ENCODE data around the gene KCNN1. TPM values are rescaled to one million over a fixed set of nuclear protein-coding genes. Genes with fewer than 3 reads are reported as not detected.
A peak's percentile ranks its signal among the peaks of the same experiment; 100 is the strongest.

Gene KCNN1
- total RNA-seq, 2 donors from 2014 or later, result not detected

- peaks cover 49% of the 10 kb centered on the region for H3K4me1 ChIP-seq
- H3K9me3 ChIP-seq, result no peaks in the 10 kb centered on the region
- H3K36me3 ChIP-seq (replicated peaks in 1 of 2; ENCODE audit: insufficient read depth in 1 of 2, low read depth in 2 of 2), result no peaks in the 10 kb centered on the region
- ATAC-seq (peak; percentile 92), DNase-seq (peak; percentile 88 to 94 (median 92))
- H3K27me3 ChIP-seq, result peaks cover 0 to 31% of the 10 kb centered on the region in 2 donors
- WGBS, 2 donors, result 0% methylated on average over 67 of the region's 92 CpGs; no CpG with 5 or more reads in 1 of the 2 donors
- no peak for TF ChIP-seq POLR2A (IDR thresholded peaks at IDR 0.05)
- intact Hi-C loops (cut with DNase I), result no loop called here
- H3K4me3 ChIP-seq, result peak overlapping the region; percentile 16 to 34
- H3K27ac ChIP-seq, result peak overlapping the region in 2 of 4 donors; percentile 8 to 33
Observed at GRCh38 chr19:17947815-17948513, 18.9 kb upstream of the KCNN1 start.

GRCh38 chr19:17948514-17948900, 18.4 kb upstream of the KCNN1 start:
- no peak for TF ChIP-seq POLR2A (IDR thresholded peaks at IDR 0.05)
- TF ChIP-seq CTCF (IDR thresholded peaks at IDR 0.05), result no peak
- DNase-seq (peak in 1 of 4 donors; percentile 35), ATAC-seq (no peak)
- Histone ChIP-seq H3K9me3 (no peaks in the 10 kb centered on the region), H3K36me3 (replicated peaks in 1 of 2; ENCODE audit: insufficient read depth in 1 of 2, low read depth in 2 of 2) (no peaks in the 10 kb centered on the region), H3K27me3 (peaks cover 0 to 37% of the 10 kb centered on the region in 2 donors), H3K4me1 (peaks cover 50% of the 10 kb centered on the region), H3K4me3 (peak overlapping the region; percentile 16 to 34), H3K27ac (peak overlapping the region in 1 of 4 donors; percentile 33)
- 0 to 2% methylated on average over 13 to 14 of the region's 16 CpGs for WGBS, 2 donors
- intact Hi-C loops (cut with DNase I), result no loop called here

GRCh38 chr19:17948931-17949930, 17.7 kb upstream of the KCNN1 start:
- 16 to 17% methylated on average over 38 to 49 of the region's 49 CpGs for WGBS, 2 donors
- intact Hi-C loops (cut with DNase I), result no loop called here
- no peak for ATAC-seq
- Histone ChIP-seq H3K27ac (no peak overlapping the region), H3K4me1 (peaks cover 50% of the 10 kb centered on the region), H3K27me3 (peaks cover 0 to 44% of the 10 kb centered on the region in 2 donors), H3K9me3 (no peaks in the 10 kb centered on the region), H3K36me3 (replicated peaks in 1 of 2; ENCODE audit: insufficient read depth in 1 of 2, low read depth in 2 of 2) (no peaks in the 10 kb centered on the region), H3K4me3 (no peak overlapping the region)
- DNase-seq, result no peak
- no peak for TF ChIP-seq POLR2A (IDR thresholded peaks at IDR 0.05)
- TF ChIP-seq CTCF (IDR thresholded peaks at IDR 0.05), result no peak

- intact Hi-C loops (cut with DNase I), result no loop called here
- TF ChIP-seq CTCF (IDR thresholded peaks at IDR 0.05) (no peak), POLR2A (IDR thresholded peaks at IDR 0.05) (no peak)
- WGBS, 2 donors, result 9 to 11% methylated on average over 8 to 11 of the region's 11 CpGs
- Histone ChIP-seq H3K27ac (no peak overlapping the region), H3K27me3 (peaks cover 0 to 46% of the 10 kb centered on the region in 2 donors), H3K9me3 (no peaks in the 10 kb centered on the region), H3K36me3 (replicated peaks in 1 of 2; ENCODE audit: insufficient read depth in 1 of 2, low read depth in 2 of 2) (no peaks in the 10 kb centered on the region), H3K4me3 (no peak overlapping the region), H3K4me1 (peaks cover 50% of the 10 kb centered on the region)
- ATAC-seq (no peak), DNase-seq (no peak)
Observed at GRCh38 chr19:17949956-17950309, 17.0 kb upstream of the KCNN1 start.
